GM21381 (cell line): ENCODE results near the gene ACOX1.

Experiments used
- ATAC-seq: cut with Tn5 transposase; IDR thresholded peaks from one replicate; pipeline ENCODE4 v1.9.1; 2021; ENCODE audit warnings: mild to moderate bottlenecking, moderate library complexity; ENCODE audit not compliant: unreplicated experiment

The ACOX1 gene

DNA sequence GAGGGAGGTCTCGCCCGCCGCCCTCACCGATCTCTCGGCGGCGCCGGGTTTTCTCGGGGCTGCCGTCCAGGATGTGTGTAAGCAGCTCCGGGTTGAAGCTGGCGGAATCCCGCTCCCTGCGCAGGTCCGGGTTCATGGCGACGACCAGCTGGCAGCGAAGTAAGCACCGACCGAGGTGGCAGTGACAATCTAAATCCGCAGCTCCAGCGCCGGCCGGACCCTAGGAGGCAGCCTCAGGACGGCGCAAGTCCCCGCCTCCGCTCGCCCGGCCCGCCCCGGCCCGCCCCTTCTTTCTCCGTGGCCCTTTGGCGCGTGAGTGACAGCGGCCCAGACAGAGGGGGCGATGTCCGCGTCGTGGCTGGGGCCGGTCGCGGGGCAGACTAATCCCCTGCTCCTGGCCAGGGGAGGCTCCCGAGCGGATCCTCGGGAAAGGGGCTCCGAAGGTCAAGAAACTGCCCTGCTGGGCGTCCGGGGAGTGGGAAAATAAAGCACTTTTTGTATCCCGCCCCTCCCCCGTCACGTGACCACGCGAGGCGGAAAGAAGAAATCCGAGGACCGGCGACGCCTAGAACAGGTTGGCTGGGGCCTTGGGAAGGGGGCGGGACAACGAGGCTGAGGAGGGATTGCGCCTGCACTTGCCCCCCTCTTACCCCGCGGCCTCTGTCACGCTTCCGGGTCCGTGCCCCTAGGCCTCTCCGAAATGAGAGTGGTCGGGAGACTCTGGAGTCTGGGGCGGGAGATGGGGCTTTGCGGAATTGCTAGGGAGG lies at the start of gene ACOX1, which contains the start of gene TEN1:
Gene ACOX1 (minus strand): TSS at position 229 of the 767 bp plus-strand sequence. CDS start 93 bp downstream, at position 136.
Gene TEN1 (plus strand): TSS at position 303 of the 767 bp plus-strand sequence. CDS start 6,953 bp downstream, outside the sequence.
- peak; percentile 91 for ATAC-seq

DNA sequence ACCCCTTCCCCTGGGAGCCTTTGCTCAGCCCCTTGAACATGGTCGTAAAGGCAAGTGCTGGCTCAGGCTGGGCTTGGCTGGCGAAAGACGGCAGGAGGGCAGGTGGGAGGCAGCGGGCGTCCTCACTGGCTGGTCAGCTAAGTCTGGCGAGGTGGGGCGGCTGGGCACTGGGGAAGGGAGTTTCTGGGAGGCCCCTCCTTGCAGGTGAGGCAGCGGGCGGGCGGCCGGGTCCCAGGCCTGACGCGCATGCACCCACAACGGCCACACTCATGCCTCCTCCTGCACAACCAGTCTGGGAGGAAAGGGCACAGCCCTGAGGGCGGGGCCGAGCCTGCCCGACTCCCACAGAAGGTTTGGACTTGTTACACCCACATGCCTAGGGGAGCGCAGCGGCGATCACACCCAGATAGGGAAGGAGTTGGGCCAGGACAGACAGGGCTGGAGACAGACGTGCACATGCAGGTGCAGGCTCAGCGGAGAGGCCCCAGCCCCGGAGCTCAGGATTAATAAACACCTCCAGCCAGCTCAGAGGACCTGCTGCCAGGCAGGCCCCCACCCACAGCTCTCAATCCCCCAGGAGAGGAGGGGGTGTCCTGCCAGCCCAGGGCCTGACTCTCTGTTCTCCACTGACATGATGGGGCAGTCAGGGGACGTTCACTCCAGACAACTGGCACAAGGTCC lies 48.3 kb upstream of the ACOX1 start, which contains the start of gene EVPL:
Gene EVPL (minus strand): TSS at position 148 of the 681 bp plus-strand sequence. CDS start 108 bp downstream, at position 40.
- no peak for ATAC-seq

DNA sequence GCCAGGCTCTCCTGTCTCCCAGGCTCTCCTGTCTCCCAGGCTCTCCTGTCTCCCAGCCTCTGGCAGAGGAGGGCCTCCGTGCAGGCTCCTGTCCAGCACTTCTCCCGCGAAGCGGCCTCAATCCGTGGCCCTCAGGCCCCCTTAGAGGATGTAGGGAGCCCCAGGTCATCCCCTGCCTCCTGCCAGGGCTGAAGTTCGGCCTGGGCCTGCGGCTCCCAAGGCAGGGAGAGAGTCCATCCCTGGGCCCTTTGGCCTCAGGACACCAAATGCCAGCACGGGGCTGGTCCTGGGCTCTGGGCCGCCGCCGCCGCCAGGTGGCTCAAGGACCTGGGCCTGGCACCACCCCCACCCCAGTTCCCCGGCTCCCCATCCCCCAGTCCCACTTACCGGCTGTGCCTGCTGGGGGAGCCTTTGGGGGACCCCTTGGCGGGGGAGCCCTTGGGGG lies 47.8 kb upstream of the ACOX1 start:
- no peak for ATAC-seq

DNA sequence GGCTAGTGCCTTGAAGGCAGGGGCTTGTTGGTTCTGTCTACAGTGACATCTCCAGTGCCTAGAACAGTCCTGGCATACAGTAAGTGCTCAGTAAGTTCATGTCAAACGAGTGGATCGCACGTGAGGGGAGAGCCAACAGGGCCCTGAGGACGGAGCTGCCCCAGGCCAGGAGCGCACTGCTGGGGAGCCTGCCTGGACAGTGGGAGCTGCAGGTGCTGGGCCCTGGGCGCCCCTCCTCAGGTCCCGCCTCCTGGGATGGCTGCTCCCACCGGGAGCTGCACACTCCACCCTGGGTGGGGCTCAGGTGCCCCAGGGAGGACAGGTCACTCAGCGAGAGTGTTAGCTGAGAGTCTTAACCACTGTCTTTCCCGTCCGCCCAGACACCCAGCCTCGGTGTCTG lies 46.3 kb upstream of the ACOX1 start:
- no peak for ATAC-seq

GRCh38 chr17:76024353-76024752 lies 45.4 kb upstream of the ACOX1 start:
- ATAC-seq: no peak

- ATAC-seq: no peak
Observed at GRCh38 chr17:76023900-76024237, 44.9 kb upstream of the ACOX1 start.

GRCh38 chr17:76022973-76023899 lies 44.3 kb upstream of the ACOX1 start:
- ATAC-seq: no peak

- ATAC-seq: no peak
Observed at GRCh38 chr17:76022285-76022684, 43.3 kb upstream of the ACOX1 start.

- ATAC-seq: no peak
Observed at GRCh38 chr17:76019833-76020467, 41.0 kb upstream of the ACOX1 start.

DNA sequence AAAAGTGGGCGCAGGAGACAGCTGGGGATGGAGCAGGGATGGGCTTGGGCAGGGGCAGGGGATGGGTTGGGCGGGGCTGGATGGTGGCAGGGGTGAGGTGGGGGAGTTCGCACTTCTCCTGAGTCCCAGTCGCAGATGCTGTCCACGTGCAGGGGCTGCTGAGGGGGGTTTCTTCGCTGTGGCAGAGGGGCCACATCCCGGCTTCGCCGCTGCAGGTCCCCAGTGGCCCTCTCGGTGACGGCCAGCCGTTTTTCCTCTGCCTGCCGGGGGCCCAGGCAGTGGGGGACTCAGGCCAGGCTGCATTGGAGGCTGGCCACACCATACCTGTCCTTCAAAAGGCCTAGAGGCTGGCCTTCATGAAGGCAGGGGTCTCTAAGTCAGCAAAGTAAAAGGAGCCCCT lies 39.8 kb upstream of the ACOX1 start:
- ATAC-seq: no peak

DNA sequence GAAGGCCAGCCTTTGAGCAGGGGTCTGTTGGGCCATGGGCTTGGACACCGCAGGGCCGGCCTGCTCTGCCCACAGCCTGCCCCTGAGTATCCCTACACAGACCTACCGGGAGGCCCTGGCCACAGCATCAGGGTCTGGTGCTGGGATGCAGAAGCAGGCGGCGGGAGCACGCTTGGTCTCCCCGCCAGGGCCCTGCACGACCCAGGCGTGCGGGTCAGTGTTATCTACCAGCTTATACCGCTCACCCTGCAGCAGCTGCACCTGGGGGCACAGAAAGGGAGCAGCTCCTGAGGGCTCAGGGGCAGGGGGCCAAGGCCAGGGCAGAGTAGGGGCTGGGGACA lies 39.3 kb upstream of the ACOX1 start:
- no peak for ATAC-seq

GRCh38 chr17:76017481-76018339 lies 38.7 kb upstream of the ACOX1 start:
- ATAC-seq: no peak

DNA sequence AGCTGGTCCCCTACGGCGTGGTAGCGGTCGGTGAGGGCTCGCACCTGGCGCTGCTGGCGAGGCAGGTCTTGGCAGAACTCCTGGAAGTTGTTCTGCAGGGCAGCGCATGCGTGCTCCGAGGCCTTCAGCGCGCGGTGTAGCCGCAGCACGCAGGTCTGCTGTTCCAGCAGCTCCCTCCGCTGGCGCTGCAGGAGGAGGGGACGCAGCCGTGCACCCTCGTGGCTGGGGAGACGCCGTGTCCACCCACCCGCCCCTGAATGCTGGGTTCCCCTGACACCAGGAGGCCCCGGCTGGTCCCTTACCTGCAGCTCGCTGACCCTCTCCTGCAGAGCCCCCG lies 35.9 kb upstream of the ACOX1 start:
- ATAC-seq: no peak

DNA sequence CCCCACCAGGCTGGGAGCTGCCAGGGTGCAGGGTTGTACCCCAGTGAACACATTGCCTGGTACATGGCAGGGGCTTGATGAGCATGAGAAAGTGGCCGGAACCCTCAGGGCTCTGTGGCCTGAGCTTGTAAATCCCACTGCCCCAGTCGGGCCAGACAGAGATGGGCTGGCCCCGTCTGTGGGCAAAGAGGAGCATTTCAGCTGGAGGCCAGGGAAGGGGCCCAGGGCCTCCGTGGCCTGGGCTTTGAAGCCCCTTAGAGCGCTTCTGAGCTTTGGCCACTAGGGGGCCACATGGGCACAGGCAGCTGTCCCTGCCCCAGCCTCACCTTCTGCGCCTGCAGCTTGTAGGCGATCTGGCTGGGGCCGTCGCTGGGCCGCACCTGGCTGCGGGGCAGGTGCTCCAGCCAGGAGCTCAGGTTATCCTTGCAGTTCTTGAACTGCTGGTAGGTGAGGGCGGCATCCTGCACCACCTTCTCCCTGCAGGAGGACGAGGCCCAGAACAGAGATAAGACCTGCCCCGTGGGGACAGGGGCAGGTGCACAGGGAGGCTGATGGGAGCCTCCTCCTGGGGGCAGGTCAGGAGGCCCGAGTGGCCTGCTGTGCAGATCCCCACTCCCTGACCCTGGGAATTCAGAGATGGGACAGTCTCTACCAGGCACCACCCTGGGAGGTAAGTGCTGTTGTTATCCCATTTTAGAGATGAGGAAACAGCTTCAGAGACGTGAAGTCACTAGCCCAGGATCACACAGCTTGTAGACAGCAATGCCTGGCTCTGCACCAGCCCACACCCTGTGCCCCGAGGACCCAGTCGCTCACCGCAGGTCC lies 35.3 kb upstream of the ACOX1 start:
- no peak for ATAC-seq

GRCh38 chr17:76013377-76013932 lies 34.5 kb upstream of the ACOX1 start:
- no peak for ATAC-seq

GRCh38 chr17:76011951-76012350 lies 33.0 kb upstream of the ACOX1 start:
- no peak for ATAC-seq

- no peak for ATAC-seq
Observed at GRCh38 chr17:76009969-76010661, 31.1 kb upstream of the ACOX1 start.

DNA sequence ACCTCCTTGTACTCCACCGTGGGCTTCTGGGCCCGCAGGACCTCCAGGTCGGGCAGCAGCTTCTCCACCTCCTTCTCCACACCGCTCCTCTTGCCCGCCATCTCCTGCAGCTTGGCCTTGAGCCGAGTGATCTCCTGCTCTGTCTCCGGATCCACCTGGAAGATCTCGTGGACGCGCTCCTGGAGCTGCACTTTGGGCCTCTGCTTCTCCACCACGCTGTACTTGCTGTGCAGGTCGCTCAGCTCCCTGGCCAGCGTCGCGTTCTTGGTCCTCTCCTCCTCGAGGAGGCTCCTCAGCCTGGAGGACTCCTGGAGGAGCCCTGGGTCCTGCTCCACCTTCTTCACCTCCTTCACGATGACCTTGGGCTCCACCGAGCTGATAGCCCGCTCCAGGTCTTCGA lies 30.5 kb upstream of the ACOX1 start:
- no peak for ATAC-seq
